Omental fat pad (tissue), 4 donors: Measurements from ENCODE around the gene HEATR5A. TPM values are rescaled to one million over a fixed set of nuclear protein-coding genes. Genes with fewer than 3 reads are reported as not detected.

ENCODE experiments used
- ATAC-seq: fragments of 150-250 bp; one replicate; pipeline ENCODE4 v1.9.1; 2016; ENCODE audit warnings: mild to moderate bottlenecking, moderate library complexity; ENCODE audit not compliant: low FRiP score
- DNase-seq: peaks from one replicate; pipeline ENCODE4 v3.0.0-alpha.2; 2019; ENCODE audit warnings: low spot score
- CTCF ChIP-seq, 3 donors: fragments of 450-650 bp; IDR thresholded peaks; one replicate each; pipeline ENCODE4 v1.5.1; 2016 to 2017; ENCODE audit warnings: antibody characterized with exemption in 3 of 3, mild to moderate bottlenecking in 3 of 3, moderate library complexity in 2 of 3
- total RNA-seq, 4 donors: library from RNA; depleted of rRNA; stranded (reverse); fragments of >200 nt; gene quantifications; one replicate each; pipeline ENCODE4 v1.1.0, GENCODE V29; 2016

HEATR5A gene
- total RNA-seq, 4 donors from 2014 or later, result 29.4 to 41.8 (median 31.9) TPM

- peak; percentile 99 for ATAC-seq
- TF ChIP-seq CTCF (IDR thresholded peaks at IDR 0.05), result no peak
- peak; percentile 84 for DNase-seq
These were observed 36.7 kb upstream of the HEATR5A start, which contains the start of gene DTD2 for GRCh38 chr14:31456841-31457664. Gene DTD2 (minus strand): TSS chr14:31457506. CDS start chr14:31457393, 113 bp downstream.

- DNase-seq (no peak), ATAC-seq (peak; percentile 77)
- peak in 1 of 3 donors; percentile 6 for TF ChIP-seq CTCF (IDR thresholded peaks at IDR 0.05)
These were observed 29.7 kb upstream of the HEATR5A start for GRCh38 chr14:31449971-31450610.

GRCh38 chr14:31449136-31449535, 28.8 kb upstream of the HEATR5A start:
- ATAC-seq (no peak), DNase-seq (no peak)
- no peak for TF ChIP-seq CTCF (IDR thresholded peaks at IDR 0.05)

GRCh38 chr14:31445703-31446102, 25.4 kb upstream of the HEATR5A start:
- TF ChIP-seq CTCF (IDR thresholded peaks at IDR 0.05), result no peak
- no peak for ATAC-seq

GRCh38 chr14:31442284-31442683, 21.9 kb upstream of the HEATR5A start:
- no peak for TF ChIP-seq CTCF (IDR thresholded peaks at IDR 0.05)
- ATAC-seq, result no peak

More at GRCh38 chr14:31445703-31446102, 25.4 kb upstream of the HEATR5A start:
- DNase-seq, result no peak

GRCh38 chr14:31441273-31442111, 21.1 kb upstream of the HEATR5A start:
- peak; percentile 86 for ATAC-seq
- DNase-seq, result no peak
- TF ChIP-seq CTCF (IDR thresholded peaks at IDR 0.05), result no peak

More at GRCh38 chr14:31442284-31442683, 21.9 kb upstream of the HEATR5A start:
- no peak for DNase-seq
